Fibroblast of skin of left quadriceps (primary cell): ENCODE results near the gene NAIP.
"Not testable (repeated sequence)": the region's sequence is repeated elsewhere in the genome, so short reads cannot be mapped to it uniquely, and the experiment has no call there.

Experiments used
- DNase-seq, 2 experiments: peaks; one replicate each; pipeline ENCODE4 v3.0.0-alpha.2; 2013; ENCODE audit warnings: low read depth in 2 of 2

Gene NAIP

DNA sequence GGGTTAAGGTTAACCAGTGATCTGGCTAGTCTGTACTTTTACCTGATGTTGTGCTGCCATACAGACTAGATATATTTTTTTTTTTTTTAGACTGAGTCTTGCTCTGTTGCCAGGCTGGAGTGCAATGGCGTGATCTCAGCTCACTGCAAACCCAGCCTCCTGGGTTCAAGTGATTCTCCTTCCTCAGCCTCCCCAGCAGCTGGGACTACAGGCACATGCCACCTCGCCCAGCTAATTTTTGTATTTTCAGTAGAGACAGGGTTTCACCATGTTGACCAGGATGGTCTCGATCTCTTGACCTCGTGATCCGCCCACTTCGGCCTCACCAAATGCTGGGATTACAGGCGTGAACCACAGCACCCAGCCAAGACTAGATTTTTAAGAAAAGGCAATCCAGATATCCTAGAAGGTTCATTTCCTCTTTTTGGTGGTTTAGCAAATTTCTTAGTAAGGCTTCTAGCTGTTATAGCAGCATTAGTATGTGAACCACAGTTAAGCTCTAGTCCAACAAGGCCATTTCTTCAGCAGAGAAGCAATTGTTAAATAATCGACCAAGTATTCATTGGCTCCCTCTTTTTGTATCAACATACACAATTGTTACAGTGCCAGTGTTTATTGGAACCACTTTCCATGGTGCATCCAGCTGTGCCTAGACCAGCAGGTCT is at the start of gene NAIP:
NAIP (minus strand) TSS at position 51 of the 665 bp plus-strand sequence. CDS start 12,424 bp downstream, outside the sequence.
- not testable (repeated sequence) for DNase-seq

DNA sequence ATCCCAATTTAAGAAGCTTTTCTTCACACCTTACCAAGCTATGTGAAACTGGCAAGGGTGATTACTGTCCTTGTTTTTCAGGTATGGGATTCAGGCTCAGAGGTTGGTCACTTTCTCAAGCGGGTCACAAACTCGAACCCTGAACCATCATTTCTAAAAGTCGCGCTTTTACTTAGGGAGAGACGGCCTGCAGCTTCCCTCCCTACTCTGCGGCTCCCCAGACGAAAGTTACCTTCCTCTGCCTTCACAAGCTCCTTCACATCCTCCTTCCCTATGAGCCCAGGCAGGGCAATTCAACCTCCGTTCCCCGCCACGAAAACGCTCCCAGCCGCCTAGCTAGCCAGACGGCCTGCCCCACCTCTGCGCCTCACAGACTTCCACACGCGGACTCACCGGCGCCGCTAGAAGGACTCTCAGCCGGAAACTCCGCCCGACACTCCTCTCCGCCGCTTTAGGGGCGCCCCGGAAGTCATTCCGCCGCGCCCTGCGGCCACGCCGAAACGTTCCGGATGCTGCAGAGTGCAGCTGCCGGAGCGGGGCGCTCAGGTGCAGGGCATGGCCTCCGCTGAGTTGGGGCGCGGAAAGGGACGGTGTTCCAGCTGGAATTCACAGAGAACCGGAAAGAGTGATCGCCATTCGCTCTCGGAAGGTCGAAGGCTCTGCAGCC is 42.3 kb upstream of the NAIP start, which contains the start of gene GTF2H2:
GTF2H2 (minus strand) TSS at position 415 of the 667 bp plus-strand sequence. CDS start 4,913 bp downstream, outside the sequence.
- DNase-seq: not testable (repeated sequence)

- not testable (repeated sequence) for DNase-seq
These were observed 36.2 kb upstream of the NAIP start for GRCh38 chr5:71061322-71061721.

DNA sequence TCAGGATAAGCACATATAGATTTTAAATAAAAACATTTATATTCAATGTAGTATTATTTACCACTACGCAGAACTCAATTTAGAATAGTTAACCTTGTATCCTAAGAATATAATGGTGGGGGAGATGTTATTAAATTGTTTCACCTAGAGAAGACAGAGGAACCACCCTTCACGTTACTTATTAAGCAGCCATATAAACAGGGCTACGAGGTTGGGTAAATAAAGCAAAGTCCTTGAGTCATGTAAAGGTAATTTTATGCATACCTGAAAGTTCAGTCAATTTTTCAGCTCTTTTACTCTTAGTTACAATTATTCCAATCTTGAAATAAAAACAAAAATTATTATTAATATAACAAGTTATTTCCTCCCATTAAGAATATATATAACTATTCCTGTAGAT is 34.3 kb upstream of the NAIP start:
- not testable (repeated sequence) for DNase-seq

DNA sequence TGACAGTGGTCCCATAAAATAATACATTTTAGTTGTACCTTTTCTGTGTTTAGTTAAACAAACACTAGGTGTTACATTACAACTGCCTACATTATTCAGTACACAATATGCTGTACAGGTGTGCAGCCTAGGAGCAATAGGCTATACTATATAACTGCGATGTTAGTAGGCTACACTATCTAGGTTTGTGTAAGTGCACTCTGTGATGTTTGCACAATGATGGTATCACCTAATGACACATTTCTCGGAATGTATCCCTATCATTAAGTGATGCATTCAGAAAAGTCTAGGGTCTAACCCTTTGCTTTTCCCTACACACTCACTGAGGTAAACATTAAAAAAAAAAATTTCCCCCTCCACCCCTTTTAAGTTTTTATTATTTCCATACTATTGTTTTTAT is 19.7 kb upstream of the NAIP start:
- DNase-seq: not testable (repeated sequence)

- not testable (repeated sequence) for DNase-seq
These were observed 19.0 kb upstream of the NAIP start for GRCh38 chr5:71044128-71044527.

DNA sequence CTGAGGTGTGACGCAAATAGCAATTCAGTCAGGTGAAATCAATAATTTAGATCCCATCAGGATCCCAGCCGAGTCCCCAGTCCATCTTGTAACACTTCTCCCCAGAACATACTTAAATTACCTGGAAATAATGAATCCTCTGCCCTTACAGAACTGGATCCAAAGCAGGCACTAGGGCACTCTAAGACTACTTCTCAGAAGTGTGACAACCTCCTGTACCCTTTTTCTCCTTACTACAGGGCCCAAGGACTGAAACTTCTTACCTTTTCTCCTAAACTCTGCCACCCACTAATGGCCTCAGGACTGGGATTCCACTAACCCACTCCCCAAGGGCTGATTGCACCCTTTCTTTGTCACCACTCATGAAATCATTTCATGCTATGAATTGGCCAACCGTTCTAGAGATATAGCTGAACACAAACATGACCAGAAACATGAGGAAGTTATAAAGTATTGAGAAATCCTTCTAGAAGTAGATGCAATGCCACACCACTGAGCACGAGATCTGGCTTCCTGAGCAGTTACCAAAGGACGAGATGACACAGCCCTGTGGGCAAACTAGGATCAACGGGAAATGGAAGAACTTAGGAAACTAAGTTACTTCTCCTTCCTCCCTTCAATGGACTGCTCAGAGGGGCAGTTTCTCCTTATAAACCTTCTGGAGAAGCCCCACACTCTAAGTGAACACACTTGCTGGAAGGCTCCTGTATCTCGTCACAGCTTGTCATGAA is 6.1 kb upstream of the NAIP start:
- not testable (repeated sequence) for DNase-seq

DNA sequence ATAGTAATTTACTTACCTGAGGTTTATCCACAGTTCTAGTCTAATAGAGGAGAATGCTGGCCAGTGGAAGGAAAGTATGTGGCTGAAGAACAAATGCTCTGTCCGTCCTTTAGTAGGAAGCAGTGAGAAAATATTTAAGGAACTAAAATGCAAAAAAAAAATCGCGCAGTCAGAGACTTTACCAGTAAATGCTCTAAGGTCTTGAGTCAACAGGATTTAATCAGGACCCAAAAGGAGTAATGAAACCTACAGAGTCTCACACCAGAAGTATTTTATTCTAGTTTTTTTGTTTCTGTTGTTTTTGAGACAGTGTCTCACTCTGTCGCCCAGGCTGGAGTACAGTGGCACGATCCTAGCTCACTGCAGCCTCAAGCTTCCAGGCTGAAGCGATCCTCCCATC is 4.5 kb downstream of the NAIP start:
- not testable (repeated sequence) for DNase-seq

- not testable (repeated sequence) for DNase-seq
These were observed 6.6 kb downstream of the NAIP start for GRCh38 chr5:71018376-71019005.

- no peak for DNase-seq
These were observed 11.0 kb downstream of the NAIP start for GRCh38 chr5:71014176-71014575.

GRCh38 chr5:71013575-71013974 is 11.6 kb downstream of the NAIP start:
- DNase-seq: no peak

- DNase-seq: no peak
These were observed 13.8 kb downstream of the NAIP start for GRCh38 chr5:71011194-71011792.

DNA sequence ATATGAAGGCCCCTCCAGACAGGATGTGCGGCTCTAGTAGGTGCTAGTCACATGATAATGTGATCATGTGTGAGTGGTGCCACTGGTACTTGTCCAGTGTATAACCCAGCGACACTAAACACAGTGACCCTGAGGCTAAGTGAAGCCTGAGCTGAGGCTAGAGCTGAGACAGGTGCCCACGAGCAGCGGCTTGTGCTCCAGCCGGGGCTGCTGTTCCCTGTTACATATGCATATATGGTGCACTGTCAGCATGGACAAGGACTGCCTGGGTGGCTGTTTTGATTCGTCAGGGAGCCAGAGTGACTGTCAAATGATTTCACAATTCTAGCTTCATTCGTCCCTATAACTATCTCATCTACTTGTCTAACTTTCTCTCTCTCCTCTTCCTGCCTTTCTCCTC is 18.2 kb downstream of the NAIP start:
- DNase-seq: not testable (repeated sequence)

GRCh38 chr5:70984882-70985281 is 40.3 kb downstream of the NAIP start:
- not testable (repeated sequence) for DNase-seq

- DNase-seq: not testable (repeated sequence)
These were observed 57.9 kb downstream of the NAIP start for GRCh38 chr5:70967220-70967619.

- not testable (repeated sequence) for DNase-seq
These were observed 60.6 kb downstream of the NAIP start for GRCh38 chr5:70964531-70964930.

GRCh38 chr5:70953068-70953467 is 72.1 kb downstream of the NAIP start:
- not testable (repeated sequence) for DNase-seq

- not testable (repeated sequence) for DNase-seq
These were observed 92.6 kb downstream of the NAIP start for GRCh38 chr5:70932560-70932959.

DNA sequence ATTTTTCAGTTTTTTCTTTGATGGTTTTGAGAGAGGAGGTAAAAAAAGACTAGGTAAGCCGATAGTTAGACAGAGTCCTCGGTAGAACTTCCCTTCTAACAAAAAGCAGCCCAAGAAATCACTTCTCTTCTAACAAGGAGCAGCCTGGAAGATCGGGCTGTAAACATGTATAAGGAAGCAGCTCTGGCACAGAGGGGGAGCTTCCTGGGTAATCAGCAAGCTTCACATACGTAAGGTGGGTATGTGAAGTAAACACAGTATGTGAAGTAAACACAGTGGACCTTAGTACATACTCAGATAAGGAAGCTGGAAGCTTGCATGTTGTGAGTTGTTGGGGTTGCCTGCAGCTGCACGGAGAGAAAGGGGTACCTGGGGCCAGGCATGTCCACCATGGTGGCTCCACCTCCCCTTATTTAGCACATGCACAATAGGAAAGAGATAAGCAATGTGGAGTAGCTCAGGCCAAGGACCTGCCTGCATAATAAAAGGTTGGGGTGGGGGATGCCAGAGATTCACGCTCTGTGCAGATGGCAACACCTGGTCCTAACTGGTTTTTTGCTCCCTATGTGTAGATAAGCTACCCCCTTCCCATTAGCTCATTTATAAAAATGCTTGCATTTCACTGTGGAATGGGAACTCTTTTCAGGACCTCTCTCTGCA is 93.3 kb downstream of the NAIP start:
- not testable (repeated sequence) for DNase-seq

DNA sequence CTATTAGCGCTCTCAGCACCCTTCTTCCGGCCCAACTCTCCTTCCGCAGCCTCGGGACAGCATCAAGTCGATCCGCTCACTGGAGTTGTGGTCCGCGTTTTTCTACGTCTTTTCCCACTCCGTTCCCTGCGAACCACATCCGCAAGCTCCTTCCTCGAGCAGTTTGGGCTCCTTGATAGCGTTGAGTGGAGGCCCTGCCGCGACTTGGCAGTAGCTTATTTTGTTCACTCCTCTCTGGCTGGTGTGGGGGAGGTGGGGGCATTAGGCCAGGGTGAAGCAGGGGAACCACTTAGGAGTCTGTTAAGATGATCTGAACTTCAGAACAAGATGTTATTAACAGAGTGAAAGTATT is 100.0 kb downstream of the NAIP start:
- not testable (repeated sequence) for DNase-seq
